ENCODE results near the gene DBI. TPM values are rescaled to one million over a fixed set of nuclear protein-coding genes. Genes with fewer than 3 reads are reported as not detected.

DBI gene
- total RNA-seq (84.0 and 128 TPM in 2 replicates), polyA plus RNA-seq (653 and 740 TPM in 2 replicates), polyA minus RNA-seq (ENCODE audit: low replicate concordance) (51.9 and 52.4 TPM in 2 replicates)
- polyA plus RNA-seq (2012): 693 and 744 TPM in 2 replicates

DNA sequence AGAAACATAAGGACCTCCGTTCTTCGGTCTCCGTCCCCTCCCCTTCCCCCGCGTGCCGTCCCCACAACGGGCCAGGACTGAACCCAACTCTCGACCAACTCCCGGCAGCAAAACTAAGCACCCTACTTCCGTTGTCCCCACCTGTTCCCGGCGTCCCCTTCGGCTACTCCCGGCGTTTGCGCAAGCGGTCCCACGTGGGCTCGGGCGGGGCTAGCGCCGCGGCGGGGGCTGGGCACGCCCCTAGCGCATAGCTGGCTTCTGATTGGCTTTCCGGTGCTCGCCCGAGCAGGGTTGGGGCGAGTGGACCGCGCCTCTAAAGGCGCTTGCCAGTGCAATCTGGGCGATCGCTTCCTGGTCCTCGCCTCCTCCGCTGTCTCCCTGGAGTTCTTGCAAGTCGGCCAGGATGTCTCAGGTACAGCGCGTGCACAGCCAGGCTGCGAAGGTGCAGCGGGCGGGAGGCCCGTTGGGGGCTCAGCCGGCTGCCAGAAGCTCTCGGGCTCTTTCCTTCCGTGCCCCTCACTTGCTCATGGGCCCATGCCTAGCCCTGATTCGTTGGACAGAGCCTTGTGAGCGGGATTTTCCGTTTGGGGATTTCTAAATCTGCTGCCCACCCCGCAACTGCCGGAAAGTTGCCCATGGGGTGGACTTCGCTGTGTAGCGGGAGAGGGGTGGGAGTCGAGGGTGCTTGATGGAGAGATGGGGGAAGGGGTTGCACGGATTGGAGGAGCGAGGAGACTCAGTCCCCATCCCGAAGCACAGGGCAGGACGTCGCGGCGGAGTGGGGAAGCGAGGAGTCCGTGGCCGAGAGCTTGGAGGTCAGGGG lies at the start of gene DBI, which contains the start of gene C2orf76:
Gene DBI, plus strand, starts transcription at position 329 of the 823 bp plus-strand sequence. Its CDS starts 75 bp downstream, at position 404.
Gene C2orf76, minus strand, starts transcription at position 186 of the 823 bp plus-strand sequence. CDS start 26,875 bp downstream, outside the sequence.
- Histone ChIP-seq H3K9me3 (ENCODE audit: control insufficient read depth, insufficient read depth, low read depth, low read length) (no peaks in the 10 kb centered on the region), H3K79me2 (ENCODE audit: control insufficient read depth, insufficient read depth, low read length) (peaks cover 32% of the 10 kb centered on the region), H3K27me3 (ENCODE audit: control insufficient read depth, insufficient read depth, low read length) (no peaks in the 10 kb centered on the region), H3K9ac (ENCODE audit: insufficient read depth, low read length) (peak within 1 kb of the TSS; percentile 75), H3K27ac (ENCODE audit: insufficient read depth, low read length) (peak within 1 kb of the TSS; percentile 64), H3K4me3 (replicated peaks in 1 of 4; ENCODE audit: control extremely low read depth in 1 of 4, insufficient read depth in 1 of 4, low read depth in 3 of 4, low read length in 4 of 4) (peak within 1 kb of the TSS; percentile 92 to 100 (median 94)), H3K36me3 (ENCODE audit: control insufficient read depth, insufficient read depth, low read length) (peaks cover 20% of the 10 kb centered on the region), H4K20me1 (ENCODE audit: control insufficient read depth, extremely low read depth, insufficient read depth, low read length) (no peaks in the 10 kb centered on the region), H3K4me1 (ENCODE audit: control insufficient read depth, extremely low read depth, insufficient read depth, low read length) (peaks cover 7% of the 10 kb centered on the region), H2AFZ (ENCODE audit: low read length) (peak within 1 kb of the TSS; percentile 91), H3K4me2 (ENCODE audit: extremely low read depth, insufficient read depth, low read length) (peak within 1 kb of the TSS; percentile 96)
- TF ChIP-seq, protein P1, sequence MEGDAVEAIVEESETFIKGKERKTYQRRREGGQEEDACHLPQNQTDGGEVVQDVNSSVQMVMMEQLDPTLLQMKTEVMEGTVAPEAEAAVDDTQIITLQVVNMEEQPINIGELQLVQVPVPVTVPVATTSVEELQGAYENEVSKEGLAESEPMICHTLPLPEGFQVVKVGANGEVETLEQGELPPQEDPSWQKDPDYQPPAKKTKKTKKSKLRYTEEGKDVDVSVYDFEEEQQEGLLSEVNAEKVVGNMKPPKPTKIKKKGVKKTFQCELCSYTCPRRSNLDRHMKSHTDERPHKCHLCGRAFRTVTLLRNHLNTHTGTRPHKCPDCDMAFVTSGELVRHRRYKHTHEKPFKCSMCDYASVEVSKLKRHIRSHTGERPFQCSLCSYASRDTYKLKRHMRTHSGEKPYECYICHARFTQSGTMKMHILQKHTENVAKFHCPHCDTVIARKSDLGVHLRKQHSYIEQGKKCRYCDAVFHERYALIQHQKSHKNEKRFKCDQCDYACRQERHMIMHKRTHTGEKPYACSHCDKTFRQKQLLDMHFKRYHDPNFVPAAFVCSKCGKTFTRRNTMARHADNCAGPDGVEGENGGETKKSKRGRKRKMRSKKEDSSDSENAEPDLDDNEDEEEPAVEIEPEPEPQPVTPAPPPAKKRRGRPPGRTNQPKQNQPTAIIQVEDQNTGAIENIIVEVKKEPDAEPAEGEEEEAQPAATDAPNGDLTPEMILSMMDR (conservative IDR thresholded peaks at IDR 0.05 in 1 of 2, IDR thresholded peaks at IDR 0.05 in 1 of 2; ENCODE audit: low read depth in 1 of 2, low read length in 2 of 2): no peak
- TF ChIP-seq EZH2 (IDR thresholded peaks at IDR 0.05; ENCODE audit: low read length, missing control alignments): no peak
- DNase-seq (ENCODE audit: low read depth in 2 of 2): peak; percentile 93 to 95

DNA sequence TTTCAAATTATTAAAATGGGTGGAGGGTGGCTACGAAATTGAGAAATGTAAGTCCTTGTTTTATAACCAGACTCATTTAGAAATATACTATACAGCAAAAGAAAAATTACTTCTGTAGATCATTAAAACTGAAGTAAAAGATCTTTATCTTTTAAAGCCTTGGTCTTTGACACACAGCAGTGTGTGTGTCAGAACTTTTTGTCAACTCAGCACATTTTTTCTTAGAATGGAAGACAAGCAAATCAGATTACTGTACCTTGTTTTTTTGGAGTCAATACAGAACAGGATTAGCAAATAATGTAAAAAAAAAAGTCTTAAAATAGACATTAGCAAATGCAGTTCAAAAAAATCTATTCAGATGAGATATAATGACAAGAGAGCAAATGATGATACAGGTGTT lies 49.2 kb upstream of the DBI start:
- Histone ChIP-seq H3K27me3 (ENCODE audit: control insufficient read depth, insufficient read depth, low read length) (no peaks in the 10 kb centered on the region), H2AFZ (ENCODE audit: low read length) (no peak overlapping the region), H3K36me3 (ENCODE audit: control insufficient read depth, insufficient read depth, low read length) (no peaks in the 10 kb centered on the region), H3K9me3 (ENCODE audit: control insufficient read depth, insufficient read depth, low read depth, low read length) (no peaks in the 10 kb centered on the region), H3K4me3 (replicated peaks in 1 of 4; ENCODE audit: control extremely low read depth in 1 of 4, insufficient read depth in 1 of 4, low read depth in 3 of 4, low read length in 4 of 4) (no peak overlapping the region), H3K4me1 (ENCODE audit: control insufficient read depth, extremely low read depth, insufficient read depth, low read length) (no peaks in the 10 kb centered on the region), H3K79me2 (ENCODE audit: control insufficient read depth, insufficient read depth, low read length) (no peaks in the 10 kb centered on the region), H3K9ac (ENCODE audit: insufficient read depth, low read length) (no peak overlapping the region), H4K20me1 (ENCODE audit: control insufficient read depth, extremely low read depth, insufficient read depth, low read length) (no peaks in the 10 kb centered on the region), H3K27ac (ENCODE audit: insufficient read depth, low read length) (no peak overlapping the region), H3K4me2 (ENCODE audit: extremely low read depth, insufficient read depth, low read length) (no peak overlapping the region)
- DNase-seq (ENCODE audit: low read depth in 2 of 2): no peak
- TF ChIP-seq EZH2 (IDR thresholded peaks at IDR 0.05; ENCODE audit: low read length, missing control alignments): no peak
- TF ChIP-seq, protein P1 (conservative IDR thresholded peaks at IDR 0.05 in 1 of 2, IDR thresholded peaks at IDR 0.05 in 1 of 2; ENCODE audit: low read depth in 1 of 2, low read length in 2 of 2): no peak

DNA sequence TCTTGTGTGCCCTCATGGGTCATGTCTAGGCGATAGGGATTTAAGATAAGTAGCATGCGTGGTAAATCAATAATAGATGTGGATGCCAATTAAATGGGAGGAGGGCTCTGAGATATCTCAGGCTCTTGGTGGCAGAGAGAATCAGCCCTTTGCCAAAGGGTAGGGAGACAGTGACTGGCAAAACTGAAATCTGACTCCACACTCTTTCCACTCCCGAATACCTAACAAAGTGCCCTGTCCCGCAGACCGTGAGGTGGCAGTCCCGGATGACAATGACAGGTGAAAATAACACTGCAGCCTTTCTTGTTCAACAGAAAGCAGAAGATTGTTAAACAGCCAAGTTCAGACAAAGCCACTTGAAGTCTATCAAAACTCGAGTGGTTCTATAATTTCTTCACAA lies 47.2 kb upstream of the DBI start:
- Histone ChIP-seq H3K9me3 (ENCODE audit: control insufficient read depth, insufficient read depth, low read depth, low read length) (no peaks in the 10 kb centered on the region), H3K4me1 (ENCODE audit: control insufficient read depth, extremely low read depth, insufficient read depth, low read length) (no peaks in the 10 kb centered on the region), H4K20me1 (ENCODE audit: control insufficient read depth, extremely low read depth, insufficient read depth, low read length) (no peaks in the 10 kb centered on the region), H2AFZ (ENCODE audit: low read length) (no peak overlapping the region), H3K79me2 (ENCODE audit: control insufficient read depth, insufficient read depth, low read length) (no peaks in the 10 kb centered on the region), H3K4me3 (replicated peaks in 1 of 4; ENCODE audit: control extremely low read depth in 1 of 4, insufficient read depth in 1 of 4, low read depth in 3 of 4, low read length in 4 of 4) (no peak overlapping the region), H3K4me2 (ENCODE audit: extremely low read depth, insufficient read depth, low read length) (no peak overlapping the region), H3K27ac (ENCODE audit: insufficient read depth, low read length) (no peak overlapping the region), H3K36me3 (ENCODE audit: control insufficient read depth, insufficient read depth, low read length) (no peaks in the 10 kb centered on the region), H3K9ac (ENCODE audit: insufficient read depth, low read length) (no peak overlapping the region), H3K27me3 (ENCODE audit: control insufficient read depth, insufficient read depth, low read length) (no peaks in the 10 kb centered on the region)
- TF ChIP-seq, protein P1 (conservative IDR thresholded peaks at IDR 0.05 in 1 of 2, IDR thresholded peaks at IDR 0.05 in 1 of 2; ENCODE audit: low read depth in 1 of 2, low read length in 2 of 2): no peak
- no peak for TF ChIP-seq EZH2 (IDR thresholded peaks at IDR 0.05; ENCODE audit: low read length, missing control alignments)
- no peak for DNase-seq (ENCODE audit: low read depth in 2 of 2)

All from fibroblast of lung (primary cell).